HG03521 (cell line): ENCODE data around the gene RGS9.
"Not testable (repeated sequence)": the region's sequence is repeated elsewhere in the genome, so short reads cannot be mapped to it uniquely, and the experiment has no call there.

Experiments used
- ATAC-seq: cut with Tn5 transposase; IDR thresholded peaks from one replicate; pipeline ENCODE4 v1.9.1; 2021; ENCODE audit warnings: mild to moderate bottlenecking, moderate library complexity; ENCODE audit not compliant: unreplicated experiment

Gene RGS9

DNA sequence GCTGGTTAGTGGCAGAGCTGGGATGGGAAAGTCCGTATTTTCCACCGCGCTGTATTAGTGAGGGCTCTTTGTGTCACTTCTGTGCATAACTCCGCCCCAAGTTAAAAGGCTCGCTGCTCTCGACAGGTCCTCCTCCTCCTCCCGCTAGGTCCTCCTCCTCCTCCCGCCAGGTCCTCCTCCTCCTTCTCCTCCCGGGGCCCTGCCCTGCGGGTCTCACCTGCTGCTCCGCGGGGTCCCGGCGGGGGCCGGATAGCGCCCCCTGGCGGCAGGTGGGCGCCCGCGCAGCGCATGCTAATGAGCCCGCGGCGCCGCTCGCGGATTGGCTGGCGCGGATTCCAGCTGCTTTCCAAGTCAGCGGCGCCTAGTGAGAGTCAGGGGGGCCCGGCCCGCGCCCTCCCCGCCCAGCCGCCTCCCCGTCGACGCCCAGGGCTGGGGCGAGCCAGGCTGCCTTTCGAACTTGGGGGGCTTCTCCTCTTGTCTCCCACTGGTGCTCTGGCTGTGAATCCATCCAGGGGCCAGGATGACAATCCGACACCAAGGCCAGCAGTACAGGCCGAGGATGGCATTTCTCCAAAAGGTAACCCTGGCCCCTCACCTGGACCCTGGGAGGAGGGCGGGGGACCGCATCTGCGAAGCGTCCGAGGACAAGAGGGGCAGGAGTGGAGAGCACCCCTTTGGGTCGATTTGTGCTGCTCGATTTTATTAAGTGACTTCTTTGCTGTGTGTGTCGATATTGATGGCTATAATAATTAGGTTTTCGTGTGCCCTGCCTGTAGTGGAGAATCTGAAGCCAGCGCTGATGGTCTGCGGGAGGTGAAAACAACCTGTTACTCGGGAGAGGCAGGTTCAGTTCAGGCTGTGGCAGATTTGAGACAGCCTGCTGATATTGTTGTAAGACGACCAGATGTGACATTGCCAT, at the start of gene RGS9:
TSS of gene RGS9 (plus strand) at position 350 of the 919 bp plus-strand sequence. CDS start at position 521, 171 bp downstream.
- ATAC-seq = peak; percentile 96

- no peak for ATAC-seq
Measured at GRCh38 chr17:65088621-65089360, 48.4 kb upstream of the RGS9 start.

GRCh38 chr17:65092262-65092661, 44.9 kb upstream of the RGS9 start:
- no peak for ATAC-seq

DNA sequence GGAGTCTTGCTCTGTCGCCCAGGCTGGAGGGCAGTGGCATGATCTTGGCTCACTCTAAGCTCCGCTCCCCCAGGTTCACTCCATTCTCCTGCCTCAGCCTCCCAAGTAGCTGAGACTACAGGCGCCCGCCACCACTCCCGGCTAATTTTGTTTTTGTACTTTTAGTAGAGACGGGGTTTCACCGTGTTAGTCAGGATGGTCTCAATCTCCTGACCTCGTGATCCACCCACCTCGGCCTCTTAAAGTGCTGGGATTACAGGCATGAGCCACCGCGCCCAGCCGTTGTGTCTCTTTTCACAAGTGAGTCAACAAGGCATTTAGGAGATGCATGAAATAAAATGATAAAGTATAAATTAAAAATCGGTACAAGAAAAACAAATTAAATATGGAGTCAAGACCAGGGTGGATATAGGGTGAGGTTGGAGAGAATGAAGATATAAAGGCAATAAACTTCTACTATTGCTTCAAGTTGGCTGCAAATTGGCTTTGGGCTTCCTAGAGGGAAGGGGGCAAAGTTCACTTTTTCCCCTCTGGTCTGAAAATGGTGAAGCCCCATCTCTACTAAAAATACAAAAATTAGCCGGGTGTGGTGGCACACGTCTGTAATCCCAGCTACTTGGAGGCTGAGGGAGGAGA, 44.3 kb upstream of the RGS9 start:
- ATAC-seq = not testable (repeated sequence)

GRCh38 chr17:65093930-65094329, 43.2 kb upstream of the RGS9 start:
- no peak for ATAC-seq

DNA sequence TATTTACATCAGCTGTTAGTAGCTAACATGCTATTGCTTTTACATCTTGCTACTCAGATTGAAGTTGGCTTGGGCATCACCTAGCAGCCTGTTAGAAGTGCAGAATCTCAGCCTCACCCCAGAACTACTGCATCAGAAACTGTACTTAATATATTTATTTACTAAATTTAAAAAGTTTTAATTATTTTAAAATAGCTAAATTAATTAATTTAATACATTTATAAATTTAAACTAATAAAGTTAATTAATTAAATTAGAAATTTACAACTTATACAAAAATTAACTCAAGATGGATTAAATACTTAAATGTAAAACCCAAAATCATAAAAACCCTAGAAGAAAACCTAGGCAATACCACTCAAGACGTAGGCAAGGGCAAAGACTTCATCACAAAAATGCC, 41.7 kb upstream of the RGS9 start:
- ATAC-seq = no peak

DNA sequence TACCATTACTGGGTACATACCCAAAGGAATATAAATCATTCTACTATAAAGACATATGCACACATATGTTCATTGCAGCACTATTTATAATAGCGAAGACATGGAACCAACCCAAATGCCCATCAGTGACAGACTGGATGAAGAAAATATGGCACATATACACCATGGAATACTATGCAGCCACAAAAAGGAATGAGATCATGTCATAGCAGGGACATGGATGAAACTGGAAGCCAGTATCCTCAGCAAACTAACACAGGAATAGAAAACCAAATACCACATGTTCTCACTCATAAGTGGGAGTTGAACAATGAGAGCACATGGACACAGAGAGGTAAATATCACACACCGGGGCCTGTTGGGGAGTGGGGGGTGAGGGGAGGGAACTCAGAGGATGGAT, 40.8 kb upstream of the RGS9 start:
- ATAC-seq = not testable (repeated sequence)

GRCh38 chr17:65097110-65097509, 40.1 kb upstream of the RGS9 start:
- ATAC-seq = no peak

DNA sequence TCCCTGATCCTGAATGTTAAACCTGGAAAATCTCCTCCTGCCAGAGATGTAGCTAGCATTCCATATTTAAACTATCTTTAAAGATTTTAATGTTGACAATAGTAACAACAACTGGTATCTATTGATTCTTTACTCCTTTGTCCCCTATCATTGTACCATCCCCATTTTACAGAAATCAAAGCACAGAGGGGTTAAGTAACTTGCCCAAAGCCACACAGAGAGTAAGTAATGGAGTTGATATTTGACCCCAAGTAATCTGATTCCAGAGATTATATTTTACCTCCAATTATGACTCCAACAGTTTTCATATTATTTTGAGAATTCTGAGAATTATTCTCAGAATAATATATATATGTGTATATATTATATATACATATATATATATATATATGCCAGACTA, 37.7 kb upstream of the RGS9 start:
- no peak for ATAC-seq

DNA sequence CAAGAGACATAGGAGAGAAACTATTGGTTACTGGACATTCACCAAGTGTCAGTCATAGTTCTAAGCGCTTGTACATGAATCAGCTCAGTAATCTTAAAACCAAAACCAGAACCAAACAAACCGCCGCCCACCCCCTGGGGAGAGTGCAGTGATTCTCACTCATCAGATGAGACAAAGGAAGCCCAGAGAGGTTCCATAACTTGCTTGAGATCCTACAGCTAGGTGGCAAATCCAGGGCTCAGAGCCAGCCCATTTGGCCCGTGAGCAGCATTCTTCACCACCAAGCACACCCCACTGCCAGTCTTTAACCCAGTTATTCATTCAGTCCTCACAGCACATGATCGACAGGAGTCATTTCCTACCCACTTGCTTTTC, 37.2 kb upstream of the RGS9 start:
- ATAC-seq = peak; percentile 65

DNA sequence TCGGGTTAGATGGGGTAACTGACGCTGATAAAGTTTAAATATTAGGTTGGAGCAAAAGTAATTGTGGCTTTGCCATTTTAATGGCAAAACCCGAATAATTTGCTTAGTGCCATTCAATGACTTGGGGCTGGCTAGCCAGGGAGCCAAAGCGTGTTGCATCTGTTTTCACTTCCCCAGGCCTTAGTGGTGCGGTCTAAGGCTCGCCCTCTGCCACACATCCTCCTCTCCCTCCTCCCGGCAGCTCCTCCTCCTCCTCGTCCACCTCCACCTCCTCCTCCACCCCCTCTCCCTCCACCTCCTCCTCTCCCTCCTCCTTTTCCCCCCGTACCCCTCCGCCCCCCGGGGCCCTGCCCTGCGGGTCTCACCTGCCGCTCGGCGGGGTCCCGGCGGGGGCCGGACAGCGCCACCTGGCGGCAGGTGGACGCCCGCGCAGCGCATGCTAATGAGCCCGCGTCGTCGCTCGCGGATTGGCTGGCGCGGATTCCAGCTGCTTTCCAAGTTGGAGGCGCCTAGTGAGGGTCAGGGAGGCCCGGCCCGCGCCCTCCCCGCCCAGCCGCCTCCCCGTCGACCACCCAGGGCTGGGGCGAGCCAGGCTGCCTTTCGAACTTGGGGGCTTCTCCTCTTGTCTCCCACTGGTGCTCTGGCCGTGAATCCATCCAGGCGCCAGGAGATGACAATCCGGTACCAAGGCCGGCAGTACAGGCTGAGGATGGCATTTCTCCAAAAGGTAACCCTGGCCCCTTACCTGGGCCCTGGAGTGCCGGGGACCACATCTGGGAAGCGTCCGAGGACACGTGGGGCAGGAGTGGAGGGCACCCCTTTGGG, 36.6 kb upstream of the RGS9 start:
- ATAC-seq = peak; percentile 59

- ATAC-seq = no peak
Measured at GRCh38 chr17:65101371-65101770, 35.8 kb upstream of the RGS9 start.

GRCh38 chr17:65102235-65102634, 34.9 kb upstream of the RGS9 start:
- no peak for ATAC-seq

- no peak for ATAC-seq
Measured at GRCh38 chr17:65102788-65103187, 34.4 kb upstream of the RGS9 start.

GRCh38 chr17:65103431-65103830, 33.7 kb upstream of the RGS9 start:
- no peak for ATAC-seq

DNA sequence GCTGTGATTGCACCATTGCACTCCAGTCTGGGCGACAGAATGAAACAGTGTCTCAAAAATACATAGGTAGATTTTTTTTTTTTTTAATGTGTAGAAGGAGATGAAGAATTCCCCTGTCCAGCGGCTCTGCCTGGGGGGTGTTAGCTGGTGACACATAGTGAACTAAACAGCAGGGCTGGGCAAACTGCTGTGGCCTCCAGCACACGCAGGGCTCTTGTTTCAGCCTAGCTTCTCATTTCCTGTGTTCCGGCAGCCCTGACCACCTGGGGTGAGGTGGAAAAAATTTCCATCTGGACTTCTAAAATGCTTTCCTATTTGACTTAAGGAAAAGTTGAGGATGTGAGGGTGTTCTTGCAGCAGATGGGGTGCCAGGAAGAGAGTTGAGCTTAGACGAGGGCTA, 33.3 kb upstream of the RGS9 start:
- no peak for ATAC-seq

GRCh38 chr17:65104541-65104940, 32.6 kb upstream of the RGS9 start:
- no peak for ATAC-seq

GRCh38 chr17:65104973-65105372, 32.2 kb upstream of the RGS9 start:
- ATAC-seq = no peak

- no peak for ATAC-seq
Measured at GRCh38 chr17:65108152-65108551, 29.0 kb upstream of the RGS9 start.

GRCh38 chr17:65109543-65109942, 27.6 kb upstream of the RGS9 start:
- no peak for ATAC-seq
